HG03457 (cell line): ENCODE results near the gene SAA2.
"Not testable (repeated sequence)": the region's sequence is repeated elsewhere in the genome, so short reads cannot be mapped to it uniquely, and the experiment has no call there.

ENCODE experiments used
- ATAC-seq: cut with Tn5 transposase; IDR thresholded peaks from one replicate; pipeline ENCODE4 v1.9.1; 2021; ENCODE audit warnings: moderate number of reproducible peaks; ENCODE audit not compliant: unreplicated experiment

The SAA2 gene

GRCh38 chr11:18253233-18253632, 4.8 kb upstream of the SAA2 start:
- no peak for ATAC-seq

- not testable (repeated sequence) for ATAC-seq
Observed at GRCh38 chr11:18247191-18247581, 1.3 kb downstream of the SAA2 start.

GRCh38 chr11:18246379-18247190, 1.9 kb downstream of the SAA2 start:
- ATAC-seq, result peak; percentile 57

- ATAC-seq, result no peak
Observed at GRCh38 chr11:18245396-18245795, 3.1 kb downstream of the SAA2 start.

- no peak for ATAC-seq
Observed at GRCh38 chr11:18243783-18244362, 4.6 kb downstream of the SAA2 start.

- no peak for ATAC-seq
Observed at GRCh38 chr11:18239655-18240054, 8.8 kb downstream of the SAA2 start.

GRCh38 chr11:18236664-18237356, 11.7 kb downstream of the SAA2 start, which contains the start of gene SAA4:
Gene SAA4 (minus strand): TSS chr11:18236802. CDS start chr11:18235926, 876 bp downstream.
- ATAC-seq, result no peak

GRCh38 chr11:18235394-18236334, 12.8 kb downstream of the SAA2 start:
- no peak for ATAC-seq

GRCh38 chr11:18233912-18234311, 14.6 kb downstream of the SAA2 start:
- no peak for ATAC-seq

GRCh38 chr11:18230859-18231258, 17.6 kb downstream of the SAA2 start:
- no peak for ATAC-seq

GRCh38 chr11:18229501-18229900, 19.0 kb downstream of the SAA2 start:
- ATAC-seq, result peak; percentile 87

GRCh38 chr11:18225913-18226312, 22.6 kb downstream of the SAA2 start:
- ATAC-seq, result no peak

- no peak for ATAC-seq
Observed at GRCh38 chr11:18223591-18224387, 24.7 kb downstream of the SAA2 start.

GRCh38 chr11:18222814-18223421, 25.6 kb downstream of the SAA2 start:
- no peak for ATAC-seq

- no peak for ATAC-seq
Observed at GRCh38 chr11:18221274-18221876, 27.1 kb downstream of the SAA2 start.

- no peak for ATAC-seq
Observed at GRCh38 chr11:18209058-18209457, 39.4 kb downstream of the SAA2 start.

GRCh38 chr11:18204771-18205170, 43.7 kb downstream of the SAA2 start:
- ATAC-seq, result no peak

- no peak for ATAC-seq
Observed at GRCh38 chr11:18204220-18204619, 44.2 kb downstream of the SAA2 start.

- no peak for ATAC-seq
Observed at GRCh38 chr11:18203723-18204122, 44.7 kb downstream of the SAA2 start.
